Left cardiac atrium (tissue), 4 donors: Measurements from ENCODE around the gene CD53. TPM values are rescaled to one million over a fixed set of nuclear protein-coding genes. Genes with fewer than 3 reads are reported as not detected.

ENCODE experiments used
- ATAC-seq, 2 donors: fragments of 200-7000 bp; cut with Tn5 transposase; one replicate each; pipeline ENCODE4 v1.9.1; 2020; ENCODE audit warnings: mild to moderate bottlenecking in 2 of 2, moderate library complexity in 2 of 2
- DNase-seq: peaks from one replicate; pipeline ENCODE4 v3.0.0-alpha.2; 2020
- intact Hi-C, 2 donors: fragments of 100-400 bp; cut with DNase I; formaldehyde crosslinking; loops; one replicate each; pipeline versions ENCODE4 v1.14.1 to v1.15.1; 2022 to 2023
- total RNA-seq, 2 donors: library from RNA; stranded (reverse); fragmentation: NEBNext Ultra II Directional; extraction: Animal tissue kit (Norgen Biotek cat#: 25700); gene quantifications; one replicate each; pipeline ENCODE4 v1.2.1, GENCODE V29; 2021
- donor health status: DM: no; HTN: yes; CAD: no.
- donor health status: DM: no; HTN: yes; CAD: no; lungs with severe emphysema.
- donor health status: DM: yes; HTN: yes; CAD: no.
- donor health status: Dilated cardiomyopathy.

The CD53 gene
- total RNA-seq, 2 donors from 2014 or later, result 19.8 to 37.8 TPM

DNA sequence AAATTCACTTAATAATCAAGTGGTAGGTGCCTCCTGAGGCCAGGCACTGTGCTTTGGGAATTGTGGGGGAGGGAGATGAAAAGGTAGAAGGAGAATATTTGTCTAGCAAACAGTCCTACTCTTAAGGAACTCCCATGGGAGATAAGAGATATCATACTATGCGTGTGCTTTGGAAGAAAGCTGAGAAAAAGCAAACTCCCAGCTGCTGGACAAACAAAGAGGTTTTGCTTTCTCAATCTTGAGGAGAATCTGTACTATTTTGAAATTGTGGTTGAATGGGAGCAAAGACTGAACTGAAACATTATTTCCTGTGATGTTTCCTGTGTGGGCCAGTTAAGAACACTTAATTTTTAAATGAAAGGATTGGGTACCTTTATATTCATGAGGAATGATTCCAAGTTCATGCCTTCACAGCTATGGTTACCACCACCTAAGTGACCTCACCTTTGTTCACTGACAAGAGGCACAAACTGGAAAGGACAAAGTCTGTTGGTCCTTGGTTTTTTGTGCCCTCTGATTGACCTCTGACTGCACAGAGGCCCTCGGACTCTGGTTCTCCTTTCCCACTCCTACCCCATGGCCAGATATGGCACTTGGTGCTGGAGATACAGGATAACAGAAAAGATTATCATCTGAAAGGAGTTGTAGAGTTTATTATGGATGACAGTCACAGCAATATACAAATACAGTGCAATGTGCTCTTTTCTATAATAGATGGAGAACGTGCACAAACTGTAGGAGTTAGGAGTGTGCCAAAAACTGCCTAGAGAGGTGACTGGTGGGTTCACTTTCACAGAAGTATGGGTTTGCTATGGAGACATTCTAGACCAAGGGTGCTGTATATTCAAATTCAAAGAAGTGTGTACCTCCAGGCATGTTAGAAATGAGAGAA is 1.6 kb downstream of the CD53 start:
- no peak for ATAC-seq

DNA sequence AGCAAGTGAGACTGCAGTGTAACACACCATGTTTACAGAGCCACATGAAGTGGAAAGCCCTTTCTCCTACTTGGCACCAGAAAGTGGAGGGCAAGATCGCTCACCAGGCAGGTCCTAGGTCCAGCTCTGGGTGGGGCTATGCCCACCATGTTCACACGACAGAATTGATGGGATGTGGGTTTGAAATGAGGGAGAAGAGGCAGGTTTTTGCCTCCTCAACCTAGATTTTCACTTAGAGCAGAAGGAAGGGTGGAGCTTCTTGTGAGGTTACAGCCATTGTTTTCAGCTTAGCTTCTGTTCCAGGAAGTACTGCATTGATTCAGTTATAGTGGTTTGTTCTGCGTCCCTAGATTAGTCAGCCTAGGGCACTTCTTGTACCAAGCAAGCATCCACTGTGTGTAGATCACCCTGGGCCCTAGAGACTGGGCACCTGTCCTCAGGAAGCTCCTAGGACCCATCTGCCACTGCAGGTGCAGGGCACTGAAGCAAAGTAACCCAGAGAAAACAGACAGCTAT is 2.3 kb downstream of the CD53 start:
- DNase-seq, result no peak
- intact Hi-C loops, result no loop called here
- peak; percentile 65 to 68 for ATAC-seq

More for the DNA sequence above, 1.6 kb downstream of the CD53 start:
- no peak for DNase-seq
- intact Hi-C loops, result no loop called here

DNA sequence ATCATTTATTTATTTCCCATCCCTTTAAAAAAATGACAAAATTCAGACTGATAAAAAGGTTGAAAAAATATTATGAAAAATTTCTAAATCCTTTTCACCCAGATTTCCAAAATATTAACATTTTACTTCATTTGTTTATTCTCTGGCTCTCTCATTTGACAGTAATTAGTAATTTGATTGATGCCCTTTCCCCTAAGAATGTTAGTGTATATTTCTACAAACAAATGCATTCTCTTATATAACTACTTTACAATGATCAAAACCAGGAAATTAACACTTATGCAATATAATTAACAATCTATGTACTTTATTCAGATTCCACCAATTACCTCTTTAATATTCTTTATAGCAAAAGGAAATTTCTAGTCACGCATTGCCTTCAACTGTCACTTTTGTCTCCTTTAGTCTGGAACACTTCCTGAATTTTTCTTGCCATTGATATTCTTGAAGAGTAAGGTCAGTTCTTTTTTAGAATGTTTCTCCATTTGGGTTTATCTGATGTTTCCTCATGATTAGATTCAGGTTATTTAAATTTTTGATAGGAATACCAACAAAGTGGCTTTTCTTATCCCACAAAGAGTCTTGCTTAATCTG is 3.9 kb downstream of the CD53 start:
- ATAC-seq, result no peak
- intact Hi-C loops, result no loop called here
- no peak for DNase-seq

DNA sequence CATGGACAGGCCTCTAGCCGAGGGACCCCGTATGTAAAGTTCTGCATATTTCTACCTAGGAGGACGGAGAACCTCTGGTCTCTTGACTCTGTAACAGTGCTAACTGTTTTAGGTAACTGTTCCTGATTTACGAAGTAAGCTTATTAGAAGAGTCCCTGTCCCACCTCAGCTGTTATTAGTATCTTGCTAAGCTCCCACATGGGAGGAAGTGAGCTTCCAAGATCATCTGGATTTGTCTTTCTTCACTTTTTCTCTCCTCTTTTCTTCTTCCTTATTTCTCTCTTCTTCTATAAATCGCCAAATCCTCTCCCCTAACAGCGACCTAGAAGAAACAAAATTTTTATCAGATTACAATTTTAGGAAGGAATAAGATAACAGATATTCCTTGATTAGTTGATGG is 4.4 kb downstream of the CD53 start:
- no peak for DNase-seq
- intact Hi-C loops, result no loop called here
- ATAC-seq, result no peak

DNA sequence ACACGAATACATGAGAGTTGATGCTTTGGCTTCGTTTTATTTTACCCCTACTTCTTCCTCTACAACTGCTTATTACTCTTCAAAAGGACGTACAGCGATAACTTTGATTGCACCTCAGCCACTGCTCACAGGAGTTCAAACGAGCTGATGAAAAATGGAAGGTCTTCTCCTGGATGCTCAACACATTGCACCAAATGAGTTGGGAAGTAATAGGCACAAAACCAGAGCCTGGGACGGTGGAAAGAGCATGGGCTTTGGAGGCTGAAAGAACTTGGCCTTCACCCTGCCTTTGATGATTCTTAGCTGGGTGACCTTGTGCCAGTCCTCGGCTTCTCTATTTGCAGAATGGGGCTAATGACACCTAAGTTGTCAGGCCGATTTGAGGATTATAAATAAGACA is 4.8 kb downstream of the CD53 start:
- DNase-seq (no peak), ATAC-seq (no peak)
- intact Hi-C loops, result no loop called here

DNA sequence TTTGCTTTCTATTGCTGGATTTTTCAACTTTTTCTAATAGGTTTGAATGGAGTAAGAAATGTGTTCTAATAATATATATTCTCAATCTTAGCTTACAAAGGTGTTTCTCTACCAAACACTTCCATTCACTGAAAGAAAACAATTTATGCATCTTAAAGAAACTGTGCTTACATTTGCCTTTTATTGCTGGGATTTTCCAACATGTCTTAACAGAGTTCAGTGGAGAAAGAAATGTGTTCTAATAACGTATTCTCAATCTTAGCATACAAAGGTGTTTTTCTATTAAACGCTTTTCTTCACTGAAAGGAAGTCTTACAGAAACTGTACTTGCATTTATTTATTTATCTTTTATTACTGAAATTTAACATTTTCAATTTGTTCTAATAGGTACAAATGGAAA is 5.6 kb downstream of the CD53 start:
- intact Hi-C loops, result no loop called here
- DNase-seq, result no peak

DNA sequence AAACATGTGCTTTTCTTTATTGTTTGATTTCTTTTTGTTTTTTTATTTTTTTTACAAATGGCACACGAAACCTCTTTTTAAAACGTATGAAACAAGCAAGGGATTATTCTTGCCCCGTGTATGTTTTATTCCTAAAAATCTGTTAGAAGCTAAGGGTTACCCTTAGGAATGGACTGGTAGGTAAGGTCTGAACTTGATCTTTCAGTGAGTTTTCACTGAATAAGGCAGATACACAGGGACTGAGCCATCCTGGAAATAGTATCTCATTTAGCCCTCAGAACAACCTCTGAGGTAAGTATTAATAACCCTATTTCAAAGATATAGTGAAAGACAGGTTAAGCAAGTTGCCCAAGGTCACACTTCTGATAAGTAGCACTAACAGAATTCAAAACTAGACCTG is 6.0 kb downstream of the CD53 start:
- ATAC-seq (no peak), DNase-seq (no peak)
- intact Hi-C loops, result no loop called here

More for the DNA sequence above, 5.6 kb downstream of the CD53 start:
- ATAC-seq, result no peak

DNA sequence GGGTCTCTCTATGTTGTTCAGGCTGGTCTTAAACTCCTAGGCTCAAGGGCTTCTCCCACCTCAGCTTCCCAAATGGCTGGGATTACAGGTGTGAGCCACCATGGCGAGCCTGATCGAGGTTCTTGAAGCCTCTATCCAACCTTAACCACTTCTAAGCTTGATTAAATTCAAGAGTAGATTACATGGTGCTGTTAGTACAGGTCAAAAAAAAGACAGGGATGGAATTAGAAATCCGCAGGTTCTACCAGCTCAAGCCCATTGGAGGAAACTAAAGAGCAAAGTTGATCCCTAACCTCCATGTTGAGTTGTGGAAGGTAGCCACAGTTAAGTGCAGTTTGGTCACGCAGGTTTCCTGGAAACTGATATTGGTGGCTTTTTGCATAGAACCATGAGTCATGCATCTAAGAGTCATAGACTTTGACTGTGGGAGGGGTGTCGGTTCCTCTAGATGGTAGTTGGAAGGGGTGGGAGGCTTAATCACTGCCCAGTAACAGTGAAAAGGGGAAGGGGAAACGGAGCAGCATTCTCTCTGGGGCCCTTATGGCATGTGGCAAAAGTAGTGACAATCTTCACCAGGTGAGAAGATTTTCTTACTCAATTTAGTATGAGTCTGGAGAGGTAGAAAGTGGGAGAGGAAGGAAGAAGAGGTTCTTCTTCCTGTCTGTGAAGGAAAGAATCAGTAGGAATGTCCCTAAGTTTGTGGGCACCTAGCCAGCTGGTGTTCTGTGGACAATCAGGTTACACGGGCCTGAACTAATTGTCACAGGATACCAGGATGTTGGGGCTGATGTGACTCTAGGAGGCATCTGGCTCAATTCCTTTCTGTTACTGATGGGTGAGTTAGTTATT is 7.0 kb downstream of the CD53 start:
- ATAC-seq, result peak; percentile 55 to 69
- intact Hi-C loops, result no loop called here

DNA sequence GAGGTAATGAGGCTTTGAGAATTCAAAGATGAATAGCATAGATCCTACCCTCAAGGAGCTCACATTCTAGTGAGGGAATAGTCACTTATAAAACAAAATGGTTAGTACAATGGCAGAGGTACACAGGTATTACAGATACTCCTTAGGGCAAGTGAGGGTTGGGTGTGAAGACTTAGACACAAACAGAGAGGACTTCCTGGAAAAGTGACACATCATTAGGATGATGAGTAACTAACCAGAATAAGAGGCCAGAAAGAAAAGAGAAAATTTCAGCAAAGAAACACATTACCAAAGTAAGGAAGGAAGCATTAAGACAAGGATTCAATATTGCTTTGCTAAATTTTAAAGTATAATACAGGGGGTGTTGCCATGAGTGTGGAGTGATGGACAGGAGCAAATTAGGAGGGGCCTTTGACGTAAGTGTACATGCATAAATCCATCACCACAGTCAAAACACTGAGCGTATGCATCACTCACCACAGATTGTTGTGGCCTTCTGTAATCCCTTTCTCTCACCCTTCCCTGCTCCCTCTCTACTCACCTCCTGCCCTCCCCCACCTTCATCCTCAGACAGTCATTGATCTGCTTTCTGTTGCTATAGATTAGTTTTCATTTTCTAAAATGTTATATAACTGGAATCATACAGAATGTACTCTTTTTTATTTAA is 7.9 kb downstream of the CD53 start:
- ATAC-seq, result no peak
- intact Hi-C loops, result no loop called here
- DNase-seq, result no peak

More for the DNA sequence above, 7.0 kb downstream of the CD53 start:
- no peak for DNase-seq

DNA sequence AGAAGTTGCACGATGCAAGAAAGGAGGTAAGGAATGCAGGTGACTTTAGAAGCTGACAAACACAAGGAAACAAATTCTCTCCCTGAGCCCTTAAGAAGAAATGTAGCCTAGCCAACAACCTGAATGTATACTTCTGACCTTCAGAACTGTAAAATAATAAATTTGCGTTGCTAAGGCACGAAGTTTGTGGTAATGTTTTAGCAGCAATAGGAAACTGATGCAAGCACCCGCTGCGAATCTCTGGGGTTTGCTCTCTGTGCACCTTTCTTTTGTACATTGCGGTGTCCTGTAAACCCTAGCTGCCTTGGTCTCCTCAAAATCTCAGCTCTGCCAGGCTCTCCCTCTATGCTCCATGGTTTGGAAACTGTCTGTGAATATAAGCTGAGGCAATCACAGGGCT is 15.1 kb downstream of the CD53 start:
- intact Hi-C loops, result no loop called here
- ATAC-seq (no peak), DNase-seq (no peak)

DNA sequence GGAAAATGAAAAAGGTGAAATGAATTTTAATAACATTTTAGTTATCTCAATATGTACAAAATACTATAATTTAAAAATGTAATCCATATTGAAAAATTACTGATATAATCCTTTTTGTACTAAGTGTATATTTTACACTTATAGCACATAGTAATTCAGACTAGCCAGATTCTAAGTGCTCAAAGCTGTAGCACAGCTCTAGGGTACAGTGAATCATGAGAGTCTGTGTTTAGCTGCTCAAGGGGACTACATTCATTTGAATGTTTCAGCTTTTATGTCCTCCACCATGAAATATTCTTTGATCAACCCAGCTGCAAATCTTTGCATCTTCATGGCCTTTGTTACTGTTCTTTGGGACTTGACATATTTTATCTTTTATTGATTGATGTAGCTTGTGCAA is 15.7 kb downstream of the CD53 start:
- ATAC-seq (no peak), DNase-seq (no peak)
- intact Hi-C loops, result no loop called here

DNA sequence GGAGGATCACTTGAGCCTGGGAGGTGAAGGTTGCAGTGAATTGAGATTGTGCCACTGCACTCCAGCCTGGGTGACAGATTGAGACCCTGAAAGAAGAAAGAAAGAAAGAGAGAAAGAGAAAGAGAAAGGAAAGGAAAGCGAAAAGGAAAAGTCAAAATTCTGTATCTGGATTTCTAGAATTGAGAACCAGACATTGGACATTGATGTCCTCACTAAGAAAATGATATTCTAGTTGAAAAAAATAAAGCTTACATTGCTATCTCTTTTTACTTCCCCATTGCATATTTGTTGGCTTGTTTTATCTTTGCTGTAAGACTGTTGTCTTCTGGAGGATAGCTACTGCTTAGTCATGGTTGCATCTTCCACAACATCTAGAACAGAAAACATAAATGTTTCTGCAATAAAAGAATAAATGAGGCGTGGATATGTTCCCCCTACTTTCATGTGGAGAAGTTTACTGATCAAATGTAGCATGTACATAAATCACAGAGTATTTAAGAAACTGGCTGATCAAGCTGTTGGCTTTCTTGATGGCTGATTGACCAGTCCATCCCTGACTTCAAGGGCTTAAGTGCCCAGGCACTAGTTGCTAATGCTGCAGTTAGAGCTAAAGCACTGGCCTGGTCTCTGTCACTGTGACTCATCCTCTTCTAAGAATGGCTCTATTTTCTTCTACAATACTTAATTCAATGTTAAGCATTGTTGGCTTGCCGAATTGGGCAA is 17.7 kb downstream of the CD53 start:
- DNase-seq, result no peak
- no peak for ATAC-seq
- intact Hi-C loops, result no loop called here

DNA sequence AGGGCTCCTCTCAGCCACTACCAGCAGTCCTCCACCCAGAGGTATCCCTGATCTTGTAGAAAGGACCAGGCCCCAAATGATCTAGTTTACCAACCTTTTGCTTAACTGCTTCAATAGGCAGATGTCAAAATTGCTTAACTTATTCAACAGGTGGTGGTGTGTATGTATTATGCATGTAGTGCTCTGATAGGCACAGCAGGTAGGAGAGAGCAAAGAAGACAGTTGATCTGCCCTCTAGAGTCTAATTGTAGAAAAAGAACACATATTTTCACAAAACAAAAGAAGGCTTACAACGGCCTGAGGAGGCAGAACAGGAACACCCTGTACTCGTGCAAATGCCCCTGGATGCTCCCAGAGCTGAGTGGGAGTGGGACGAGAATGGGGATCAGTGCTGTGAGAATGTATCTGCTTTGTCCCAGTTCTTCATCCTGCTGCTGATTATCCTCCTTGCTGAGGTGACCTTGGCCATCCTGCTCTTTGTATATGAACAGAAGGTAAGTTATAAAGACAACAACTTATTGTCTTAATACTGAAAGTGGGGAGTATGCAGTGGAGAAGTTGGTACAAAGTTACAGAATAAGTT is 21.1 kb downstream of the CD53 start:
- intact Hi-C loops, result no loop called here
- DNase-seq (no peak), ATAC-seq (no peak)

DNA sequence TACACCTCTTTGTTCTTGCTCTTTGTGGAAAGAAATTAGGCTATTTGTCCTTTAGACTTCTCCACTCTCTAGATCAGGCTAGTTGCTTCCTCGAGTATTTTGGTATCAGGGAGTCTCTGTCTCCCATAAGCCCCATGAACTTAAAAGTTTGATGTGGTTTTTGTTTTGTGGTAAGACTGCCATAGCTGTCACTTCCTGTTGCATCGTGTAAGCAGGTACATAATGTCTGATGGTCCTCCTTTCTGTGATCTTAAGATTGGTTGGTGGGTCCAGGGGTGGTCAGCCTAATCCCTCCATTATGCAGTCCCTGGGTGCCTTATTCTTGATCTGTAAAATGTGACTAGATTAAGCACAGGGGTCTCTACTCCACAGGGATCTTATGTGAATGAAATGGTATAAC is 23.1 kb downstream of the CD53 start:
- ATAC-seq (no peak), DNase-seq (no peak)
- intact Hi-C loops, result no loop called here

DNA sequence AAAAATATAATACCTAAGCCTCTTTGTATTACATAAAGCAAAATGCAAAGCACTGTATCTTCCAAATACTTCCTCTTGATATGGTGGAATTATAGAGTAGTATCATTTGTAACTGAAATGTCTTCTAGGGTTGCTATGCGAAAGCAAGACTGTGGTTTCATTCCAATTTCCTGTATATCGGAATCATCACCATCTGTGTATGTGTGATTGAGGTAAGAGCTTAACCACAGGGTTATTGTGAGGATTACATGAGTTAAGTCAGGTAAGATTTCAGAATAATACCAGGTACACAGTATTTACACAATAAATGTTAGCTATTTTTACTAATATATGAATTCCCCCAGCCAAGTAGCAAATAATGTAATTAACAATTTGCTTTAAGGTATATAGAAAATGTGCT is 24.7 kb downstream of the CD53 start:
- intact Hi-C loops, result no loop called here
- no peak for DNase-seq

DNA sequence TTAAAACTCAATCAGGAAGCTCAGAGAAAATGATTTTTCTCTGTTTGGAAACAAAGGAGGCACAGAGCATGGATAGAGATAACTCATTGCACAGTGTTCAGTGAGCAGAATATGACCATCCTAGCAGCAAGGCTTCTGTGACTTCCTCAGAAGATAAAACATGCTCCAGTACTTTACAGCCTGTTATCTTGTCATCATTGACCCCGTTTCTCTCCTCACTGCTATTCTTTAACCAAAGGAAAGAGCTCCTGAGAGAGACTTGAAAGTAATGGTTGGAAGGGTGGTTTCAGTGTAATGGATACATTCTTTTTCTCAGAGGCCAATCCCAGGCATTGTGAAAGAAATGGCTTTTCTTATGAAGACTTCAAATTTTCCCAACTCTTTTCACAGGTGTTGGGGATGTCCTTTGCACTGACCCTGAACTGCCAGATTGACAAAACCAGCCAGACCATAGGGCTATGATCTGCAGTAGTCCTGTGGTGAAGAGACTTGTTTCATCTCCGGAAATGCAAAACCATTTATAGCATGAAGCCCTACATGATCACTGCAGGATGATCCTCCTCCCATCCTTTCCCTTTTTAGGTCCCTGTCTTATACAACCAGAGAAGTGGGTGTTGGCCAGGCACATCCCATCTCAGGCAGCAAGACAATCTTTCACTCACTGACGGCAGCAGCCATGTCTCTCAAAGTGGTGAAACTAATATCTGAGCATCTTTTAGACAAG is 25.9 kb downstream of the CD53 start:
- ATAC-seq, result no peak
- intact Hi-C loops, result no loop called here
- no peak for DNase-seq

More for the DNA sequence above, 24.7 kb downstream of the CD53 start:
- ATAC-seq, result no peak

DNA sequence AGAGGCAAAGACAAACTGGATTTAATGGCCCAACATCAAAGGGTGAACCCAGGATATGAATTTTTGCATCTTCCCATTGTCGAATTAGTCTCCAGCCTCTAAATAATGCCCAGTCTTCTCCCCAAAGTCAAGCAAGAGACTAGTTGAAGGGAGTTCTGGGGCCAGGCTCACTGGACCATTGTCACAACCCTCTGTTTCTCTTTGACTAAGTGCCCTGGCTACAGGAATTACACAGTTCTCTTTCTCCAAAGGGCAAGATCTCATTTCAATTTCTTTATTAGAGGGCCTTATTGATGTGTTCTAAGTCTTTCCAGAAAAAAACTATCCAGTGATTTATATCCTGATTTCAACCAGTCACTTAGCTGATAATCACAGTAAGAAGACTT is 26.5 kb downstream of the CD53 start:
- intact Hi-C loops, result no loop called here
- DNase-seq (no peak), ATAC-seq (no peak)
